CD4-positive, alpha-beta T cell treated with Interferon alpha-2 for 1 hour (primary cell): ENCODE data around the gene DGKE.
A peak's percentile ranks its signal among the peaks of the same experiment; 100 is the strongest.

Experiments
- DNase-seq, 2 donors: peaks; one replicate each; pipeline ENCODE4 v3.0.0-alpha.2; 2020 to 2022

DGKE gene

GRCh38 chr17:56891751-56892150, 57.8 kb downstream of the DGKE start:
- peak; percentile 51 to 61 for DNase-seq

DNA sequence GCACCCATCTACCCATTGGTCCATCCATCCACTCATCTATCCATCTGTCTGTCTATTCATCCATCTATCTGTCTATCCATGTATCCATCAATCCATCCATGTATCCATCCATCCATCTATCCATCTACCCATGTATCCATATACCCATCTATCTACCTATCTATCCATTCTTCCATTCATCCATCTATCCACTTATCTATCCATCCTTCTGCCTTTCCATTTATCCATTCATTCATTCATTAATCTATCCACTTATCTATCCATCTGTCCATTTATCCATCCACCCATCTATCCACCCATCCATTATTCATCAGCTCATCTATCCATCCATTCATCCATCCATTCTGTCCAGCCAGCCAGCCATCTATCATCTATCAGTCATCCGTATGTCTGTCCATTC, 58.4 kb downstream of the DGKE start:
- DNase-seq = no peak

DNA sequence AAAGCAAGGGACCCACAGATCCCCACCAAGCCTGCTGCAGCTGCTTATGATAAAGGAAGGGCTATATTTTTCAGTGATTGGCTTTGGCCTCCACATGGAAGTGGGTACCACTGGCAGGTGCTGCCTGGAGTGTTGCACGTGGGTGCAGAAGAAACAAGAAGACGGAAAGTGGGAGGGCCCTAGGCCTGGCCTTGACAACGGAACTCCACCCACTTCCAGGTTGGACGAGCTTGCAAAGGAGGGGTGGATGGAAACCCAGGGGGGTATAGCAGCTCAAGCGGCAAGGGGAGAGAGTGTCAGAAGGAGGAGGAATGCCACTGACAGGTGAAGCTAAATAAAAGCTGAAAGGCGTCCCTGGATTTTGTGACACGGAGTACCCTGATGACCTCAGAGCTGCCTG, 59.6 kb downstream of the DGKE start:
- no peak for DNase-seq

GRCh38 chr17:56894859-56895455, 61.0 kb downstream of the DGKE start:
- DNase-seq = no peak

DNA sequence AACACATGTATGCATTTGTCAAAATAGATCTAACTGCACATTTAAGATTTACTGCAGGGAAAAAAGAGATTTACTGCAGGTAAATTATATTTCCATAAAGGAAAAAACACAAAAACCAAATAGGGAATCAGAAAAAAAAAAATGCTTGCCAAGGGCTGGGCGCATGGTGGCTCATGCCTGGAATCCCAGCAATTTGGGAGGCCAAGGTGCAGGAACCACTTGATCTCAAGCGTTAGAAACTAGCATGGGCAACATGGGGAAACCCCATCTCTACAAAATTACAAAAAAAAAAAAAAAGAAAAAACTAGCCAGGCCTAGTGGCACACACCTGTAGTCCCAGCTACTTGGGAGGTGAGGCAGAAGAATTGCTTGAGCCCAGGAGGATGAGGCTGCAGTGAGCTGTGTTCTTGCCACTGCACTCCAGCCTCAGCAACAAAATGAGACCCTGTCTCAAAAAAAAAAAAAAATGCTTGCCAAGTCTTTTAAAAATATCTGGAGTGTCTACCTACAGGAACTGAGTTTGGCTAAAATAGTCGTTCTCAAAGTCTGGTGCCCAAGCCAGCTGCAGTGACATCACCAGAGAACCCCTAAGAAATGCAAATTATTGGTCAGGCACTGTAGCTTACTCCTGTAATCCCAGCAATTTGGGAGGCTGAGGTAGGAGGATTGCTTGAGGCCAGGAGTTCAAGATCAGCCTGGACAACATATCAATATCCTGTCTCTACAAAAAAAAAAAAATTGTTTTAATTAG, 62.4 kb downstream of the DGKE start:
- no peak for DNase-seq

DNA sequence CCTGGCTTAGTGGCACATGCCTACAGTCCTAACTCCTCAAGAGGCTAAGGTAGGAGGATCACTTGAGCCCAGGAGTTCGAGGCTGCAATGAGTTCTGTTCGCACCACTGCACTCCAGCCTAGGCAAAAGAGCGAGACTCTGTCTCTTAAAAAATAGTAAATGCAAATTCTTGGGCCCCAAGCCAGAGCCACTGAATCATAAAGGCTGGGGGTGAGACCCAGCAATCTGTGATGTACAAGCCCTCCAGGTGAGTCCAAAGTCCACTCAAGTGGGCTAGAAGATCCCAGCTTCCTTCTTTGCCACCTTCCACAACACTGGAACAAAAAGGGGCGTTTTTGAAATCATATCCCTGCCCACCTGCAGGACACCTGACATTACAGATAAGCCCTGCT, 63.0 kb downstream of the DGKE start:
- no peak for DNase-seq

DNA sequence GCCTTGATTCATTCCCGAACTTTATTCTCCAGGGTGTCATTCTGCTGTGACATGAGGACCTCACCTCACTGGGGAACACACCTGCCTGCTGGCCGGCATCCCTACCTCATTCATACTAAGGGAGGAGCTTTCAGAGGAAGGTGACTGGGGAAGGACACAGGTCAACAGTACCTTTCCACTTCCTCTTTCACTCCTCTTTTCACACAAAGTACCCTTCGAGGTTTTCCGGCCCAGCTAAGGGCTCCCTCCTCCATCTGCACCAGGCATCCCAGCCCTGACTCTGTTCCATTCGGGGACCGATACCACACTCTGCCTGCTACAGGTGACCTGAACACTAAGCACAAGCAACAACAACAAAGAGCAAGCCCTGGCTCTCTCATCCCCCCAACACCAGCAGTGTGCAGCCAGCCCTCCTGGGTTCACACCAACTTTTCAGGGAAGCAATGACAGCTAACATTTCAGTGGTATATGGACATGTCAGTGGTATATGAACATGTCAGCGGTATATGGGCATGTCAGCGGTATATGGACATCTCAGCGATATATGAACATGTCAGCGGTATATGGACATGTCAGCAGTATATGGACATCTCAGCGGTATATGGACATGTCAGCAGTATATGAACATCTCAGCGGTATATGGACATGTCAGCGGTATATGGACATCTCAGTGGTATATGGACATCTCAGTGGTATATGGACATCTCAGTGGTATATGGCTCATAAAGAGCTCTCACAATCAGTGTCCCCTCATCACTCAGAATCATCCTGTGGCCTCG, 63.9 kb downstream of the DGKE start:
- no peak for DNase-seq

- no peak for DNase-seq
These were observed 64.9 kb downstream of the DGKE start for GRCh38 chr17:56898874-56899273.

DNA sequence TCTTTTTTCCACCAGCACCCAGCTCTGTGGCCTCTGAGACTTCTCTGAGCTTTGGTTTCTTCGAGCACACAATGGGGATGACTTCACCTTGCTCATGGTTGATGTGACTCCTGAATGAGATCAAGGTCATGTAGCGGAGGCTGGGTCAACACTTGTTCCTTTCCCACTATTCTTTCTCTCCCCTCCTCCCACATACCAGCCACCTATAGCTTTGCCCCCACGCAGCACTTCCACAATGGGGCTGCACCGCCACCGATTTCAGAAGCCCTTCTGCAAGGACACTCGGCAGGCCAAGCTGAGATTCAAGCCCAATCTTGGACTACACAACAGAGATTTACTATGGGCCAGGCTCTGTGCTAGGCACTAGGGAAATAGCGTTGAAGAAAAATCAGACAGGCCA, 65.5 kb downstream of the DGKE start:
- DNase-seq = no peak

DNA sequence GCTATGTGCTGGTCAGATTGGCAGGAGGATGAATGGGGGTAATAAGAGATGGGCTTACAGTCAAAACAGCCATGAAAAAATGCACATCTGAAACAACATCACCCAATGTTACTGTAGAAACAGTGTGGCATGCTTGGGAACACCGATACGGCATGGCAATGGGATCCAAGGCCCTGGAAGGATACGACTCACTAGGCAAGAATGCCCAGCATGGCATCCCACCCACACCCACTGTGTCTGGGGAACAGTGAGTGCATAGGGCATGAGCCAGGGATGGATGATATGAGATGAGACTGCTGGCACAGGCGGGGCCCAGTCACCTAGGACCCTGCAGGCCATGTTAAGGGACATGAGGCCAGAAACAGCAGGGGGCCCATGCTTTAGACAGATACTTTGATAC, 68.4 kb downstream of the DGKE start:
- no peak for DNase-seq

GRCh38 chr17:56903560-56903959, 69.6 kb downstream of the DGKE start:
- no peak for DNase-seq

- DNase-seq = peak; percentile 50 to 72
These were observed 74.1 kb downstream of the DGKE start for GRCh38 chr17:56908001-56908542.

GRCh38 chr17:56909742-56910508, 76.0 kb downstream of the DGKE start:
- no peak for DNase-seq

DNA sequence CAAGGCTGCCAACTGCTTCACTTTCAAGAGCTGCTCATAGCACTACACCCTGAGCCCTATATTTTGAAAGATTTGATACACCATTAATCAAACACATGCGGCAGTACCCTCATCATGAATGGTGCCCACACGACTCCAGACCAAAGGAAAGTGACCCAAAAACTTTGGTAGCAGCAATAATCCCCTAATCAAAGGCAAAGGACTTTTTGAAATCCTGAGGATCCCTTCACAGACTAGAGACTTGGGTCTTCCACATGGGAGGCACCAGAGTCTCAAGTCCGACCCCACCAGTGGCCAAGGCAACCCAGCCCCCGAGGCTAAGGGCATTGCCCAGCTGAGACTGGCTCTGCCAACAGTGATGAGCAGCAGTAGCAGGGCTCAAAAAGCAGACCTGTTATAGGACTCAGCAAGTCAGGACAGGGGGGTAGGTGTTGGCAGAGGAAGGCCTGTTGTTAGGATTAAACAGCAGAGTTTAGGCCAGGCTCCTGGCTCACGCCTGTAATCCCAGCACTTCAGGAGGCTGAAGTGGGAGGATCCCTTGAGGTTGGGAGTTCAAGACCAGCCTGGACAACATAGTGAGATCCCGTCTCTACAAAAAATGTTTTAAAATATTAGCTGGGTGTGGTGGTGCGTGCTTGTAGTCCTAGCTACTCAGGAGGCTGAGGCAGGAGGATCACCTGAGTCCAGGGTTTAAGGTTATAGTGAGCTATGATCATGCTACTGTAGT, 76.7 kb downstream of the DGKE start:
- no peak for DNase-seq

GRCh38 chr17:56912105-56912999, 78.4 kb downstream of the DGKE start:
- DNase-seq = peak in 1 of 2 donors; percentile 29

GRCh38 chr17:56913000-56913311, 79.0 kb downstream of the DGKE start:
- DNase-seq = no peak

- no peak for DNase-seq
These were observed 79.5 kb downstream of the DGKE start for GRCh38 chr17:56913353-56913866.

- DNase-seq = peak; percentile 94 to 95
These were observed 80.1 kb downstream of the DGKE start, which contains the start of gene TRIM25 for GRCh38 chr17:56913867-56914580. TRIM25 (minus strand) TSS chr17:56914049; CDS start chr17:56913988, 61 bp downstream.

GRCh38 chr17:56914581-56915273, 80.8 kb downstream of the DGKE start:
- DNase-seq = no peak
